Measurements from ENCODE around the gene IFT74.

Gene IFT74

DNA sequence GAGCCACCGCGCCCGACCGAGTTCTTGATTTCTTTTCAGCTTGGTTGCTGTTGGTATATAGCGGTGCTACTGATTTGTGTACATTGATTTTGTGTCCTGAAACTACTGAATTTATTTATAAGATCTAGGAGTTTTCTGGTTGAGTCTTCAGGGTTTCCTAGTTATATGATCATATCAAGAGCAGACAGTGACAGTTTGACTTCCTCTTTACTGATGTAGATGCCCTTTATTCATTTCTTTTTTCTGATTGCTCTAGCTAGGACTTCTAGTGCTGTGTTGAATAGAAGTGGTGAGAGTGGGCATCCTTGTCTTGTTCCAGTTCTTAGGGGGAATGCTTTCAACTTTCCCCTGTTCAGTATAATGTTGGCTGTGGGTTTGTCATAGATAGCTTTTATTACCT is 66.7 kb downstream of the IFT74 start:
- no peak overlapping the region for H3K4me3 ChIP-seq (ENCODE audit: low read length)
- H4K20me1 ChIP-seq (ENCODE audit: insufficient read depth, low read length), result no peaks in the 10 kb centered on the region
- no peaks in the 10 kb centered on the region for H3K9me3 ChIP-seq (ENCODE audit: insufficient read depth, low read length)
- H3K27me3 ChIP-seq (ENCODE audit: low read depth, low read length), result no peaks in the 10 kb centered on the region
- H3K4me2 ChIP-seq (ENCODE audit: low read length), result no peak overlapping the region
- no peaks in the 10 kb centered on the region for H3K79me2 ChIP-seq (ENCODE audit: low read length)
- no peak overlapping the region for H3K27ac ChIP-seq (ENCODE audit: low read length)
- H3K36me3 ChIP-seq (replicated peaks; ENCODE audit: low read depth, low read length), result peaks cover 7% of the 10 kb centered on the region
- no peak overlapping the region for H3K9ac ChIP-seq (ENCODE audit: low read length)
- no peak overlapping the region for H2AFZ ChIP-seq (ENCODE audit: low read depth, low read length)
- TF ChIP-seq EZH2phosphoT487 (IDR thresholded peaks at IDR 0.05; ENCODE audit: low read depth), result no peak
- TF ChIP-seq, protein P1, sequence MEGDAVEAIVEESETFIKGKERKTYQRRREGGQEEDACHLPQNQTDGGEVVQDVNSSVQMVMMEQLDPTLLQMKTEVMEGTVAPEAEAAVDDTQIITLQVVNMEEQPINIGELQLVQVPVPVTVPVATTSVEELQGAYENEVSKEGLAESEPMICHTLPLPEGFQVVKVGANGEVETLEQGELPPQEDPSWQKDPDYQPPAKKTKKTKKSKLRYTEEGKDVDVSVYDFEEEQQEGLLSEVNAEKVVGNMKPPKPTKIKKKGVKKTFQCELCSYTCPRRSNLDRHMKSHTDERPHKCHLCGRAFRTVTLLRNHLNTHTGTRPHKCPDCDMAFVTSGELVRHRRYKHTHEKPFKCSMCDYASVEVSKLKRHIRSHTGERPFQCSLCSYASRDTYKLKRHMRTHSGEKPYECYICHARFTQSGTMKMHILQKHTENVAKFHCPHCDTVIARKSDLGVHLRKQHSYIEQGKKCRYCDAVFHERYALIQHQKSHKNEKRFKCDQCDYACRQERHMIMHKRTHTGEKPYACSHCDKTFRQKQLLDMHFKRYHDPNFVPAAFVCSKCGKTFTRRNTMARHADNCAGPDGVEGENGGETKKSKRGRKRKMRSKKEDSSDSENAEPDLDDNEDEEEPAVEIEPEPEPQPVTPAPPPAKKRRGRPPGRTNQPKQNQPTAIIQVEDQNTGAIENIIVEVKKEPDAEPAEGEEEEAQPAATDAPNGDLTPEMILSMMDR (IDR thresholded peaks at IDR 0.05; ENCODE audit: low read depth, low read length), result no peak
- H3K4me1 ChIP-seq (ENCODE audit: low read length), result no peaks in the 10 kb centered on the region

DNA sequence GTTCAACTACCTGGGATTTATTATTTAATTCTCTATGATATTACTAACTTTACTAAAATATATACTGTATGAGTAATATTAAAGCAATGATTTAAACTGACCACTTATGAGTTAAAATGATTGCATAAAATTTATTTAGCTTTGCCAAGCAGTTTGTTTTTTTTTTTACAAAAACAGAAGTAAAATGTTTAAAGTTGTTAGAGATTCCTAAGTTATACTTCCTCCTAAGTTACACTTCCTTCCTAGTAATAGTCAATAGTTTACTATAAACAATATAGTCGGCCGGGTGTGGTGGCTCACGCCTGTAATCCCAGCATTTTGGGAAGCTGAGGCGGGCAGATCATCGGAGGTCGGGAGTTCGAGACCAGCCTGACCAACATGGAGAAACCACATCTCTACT is 73.0 kb downstream of the IFT74 start:
- no peaks in the 10 kb centered on the region for H3K4me1 ChIP-seq (ENCODE audit: low read length)
- no peaks in the 10 kb centered on the region for H3K27me3 ChIP-seq (ENCODE audit: low read depth, low read length)
- H3K9ac ChIP-seq (ENCODE audit: low read length), result no peak overlapping the region
- peaks cover 4% of the 10 kb centered on the region for H3K36me3 ChIP-seq (replicated peaks; ENCODE audit: low read depth, low read length)
- TF ChIP-seq, protein P1 (IDR thresholded peaks at IDR 0.05; ENCODE audit: low read depth, low read length), result no peak
- no peak for TF ChIP-seq EZH2phosphoT487 (IDR thresholded peaks at IDR 0.05; ENCODE audit: low read depth)
- no peak overlapping the region for H3K27ac ChIP-seq (ENCODE audit: low read length)
- no peaks in the 10 kb centered on the region for H3K79me2 ChIP-seq (ENCODE audit: low read length)
- no peak overlapping the region for H3K4me2 ChIP-seq (ENCODE audit: low read length)
- H4K20me1 ChIP-seq (ENCODE audit: insufficient read depth, low read length), result no peaks in the 10 kb centered on the region
- H2AFZ ChIP-seq (ENCODE audit: low read depth, low read length), result no peak overlapping the region
- no peaks in the 10 kb centered on the region for H3K9me3 ChIP-seq (ENCODE audit: insufficient read depth, low read length)
- H3K4me3 ChIP-seq (ENCODE audit: low read length), result no peak overlapping the region

DNA sequence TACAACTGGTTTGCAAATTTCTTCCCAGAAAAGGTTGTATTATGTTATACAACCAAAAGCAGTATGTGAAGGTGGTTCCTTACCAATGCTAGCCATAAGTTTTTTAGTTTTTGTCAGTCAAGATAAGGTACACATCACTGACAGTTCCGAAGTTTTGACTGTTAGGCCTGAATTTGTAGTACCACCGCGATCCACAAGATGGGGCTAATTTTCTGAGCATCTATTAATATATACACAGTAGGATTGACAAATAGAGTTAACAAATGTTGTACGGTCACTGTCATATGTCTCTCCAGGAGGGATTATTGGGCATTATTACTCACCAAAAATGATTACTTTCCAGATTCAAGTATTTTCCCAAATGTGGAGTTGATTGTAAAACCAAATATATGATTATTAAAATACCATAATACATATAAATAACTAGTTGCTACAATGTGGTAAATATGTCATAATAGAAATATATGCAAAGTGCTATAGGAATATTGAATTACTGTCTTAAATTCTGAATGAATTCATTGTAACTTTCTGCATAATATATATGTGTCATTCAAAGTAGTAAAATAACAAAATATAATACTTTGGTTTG is 77.7 kb downstream of the IFT74 start:
- H3K27ac ChIP-seq (ENCODE audit: low read length), result no peak overlapping the region
- no peaks in the 10 kb centered on the region for H3K36me3 ChIP-seq (replicated peaks; ENCODE audit: low read depth, low read length)
- no peak overlapping the region for H3K4me3 ChIP-seq (ENCODE audit: low read length)
- no peak overlapping the region for H3K4me2 ChIP-seq (ENCODE audit: low read length)
- no peak overlapping the region for H3K9ac ChIP-seq (ENCODE audit: low read length)
- no peaks in the 10 kb centered on the region for H3K9me3 ChIP-seq (ENCODE audit: insufficient read depth, low read length)
- H2AFZ ChIP-seq (ENCODE audit: low read depth, low read length), result no peak overlapping the region
- H3K79me2 ChIP-seq (ENCODE audit: low read length), result no peaks in the 10 kb centered on the region
- no peaks in the 10 kb centered on the region for H3K27me3 ChIP-seq (ENCODE audit: low read depth, low read length)
- no peaks in the 10 kb centered on the region for H4K20me1 ChIP-seq (ENCODE audit: insufficient read depth, low read length)
- H3K4me1 ChIP-seq (ENCODE audit: low read length), result no peaks in the 10 kb centered on the region
- TF ChIP-seq, protein P1 (IDR thresholded peaks at IDR 0.05; ENCODE audit: low read depth, low read length), result peak; percentile 78
- no peak for TF ChIP-seq EZH2phosphoT487 (IDR thresholded peaks at IDR 0.05; ENCODE audit: low read depth)

DNA sequence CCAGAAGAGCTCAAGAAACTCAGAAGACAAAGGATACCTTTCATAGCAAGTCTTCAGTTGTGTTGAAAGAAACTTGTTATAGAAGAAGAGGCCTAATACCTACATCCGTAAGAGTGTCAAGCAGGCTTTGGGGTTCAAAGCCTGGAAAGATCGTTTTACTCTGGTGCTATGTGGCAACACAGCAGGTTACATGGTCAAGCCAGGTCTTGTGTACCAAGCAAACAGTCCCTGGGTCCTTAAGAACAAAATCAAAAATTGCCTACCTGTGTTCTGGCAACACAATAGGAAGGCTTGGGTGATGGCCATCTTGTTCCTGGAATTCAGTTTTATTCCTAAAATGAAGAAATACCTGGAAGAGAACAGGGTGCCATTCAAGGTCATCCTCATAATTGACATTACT is 81.3 kb downstream of the IFT74 start:
- no peaks in the 10 kb centered on the region for H3K36me3 ChIP-seq (replicated peaks; ENCODE audit: low read depth, low read length)
- no peak overlapping the region for H3K4me2 ChIP-seq (ENCODE audit: low read length)
- no peak overlapping the region for H2AFZ ChIP-seq (ENCODE audit: low read depth, low read length)
- no peak overlapping the region for H3K4me3 ChIP-seq (ENCODE audit: low read length)
- H4K20me1 ChIP-seq (ENCODE audit: insufficient read depth, low read length), result no peaks in the 10 kb centered on the region
- H3K27me3 ChIP-seq (ENCODE audit: low read depth, low read length), result no peaks in the 10 kb centered on the region
- H3K27ac ChIP-seq (ENCODE audit: low read length), result no peak overlapping the region
- no peak for TF ChIP-seq EZH2phosphoT487 (IDR thresholded peaks at IDR 0.05; ENCODE audit: low read depth)
- TF ChIP-seq, protein P1 (IDR thresholded peaks at IDR 0.05; ENCODE audit: low read depth, low read length), result no peak
- no peak overlapping the region for H3K9ac ChIP-seq (ENCODE audit: low read length)
- no peaks in the 10 kb centered on the region for H3K79me2 ChIP-seq (ENCODE audit: low read length)
- H3K4me1 ChIP-seq (ENCODE audit: low read length), result no peaks in the 10 kb centered on the region
- H3K9me3 ChIP-seq (ENCODE audit: insufficient read depth, low read length), result no peaks in the 10 kb centered on the region

Measured in OCI-LY3 (cell line).